ENCODE measurements around the gene PCDHB10. TPM values are rescaled to one million over a fixed set of nuclear protein-coding genes. Genes with fewer than 3 reads are reported as not detected.
A peak's percentile ranks its signal among the peaks of the same experiment; 100 is the strongest.
"Not testable (repeated sequence)": the region's sequence is repeated elsewhere in the genome, so short reads cannot be mapped to it uniquely, and the experiment has no call there.

PCDHB10 gene
- polyA plus RNA-seq, 3 donors = 4.8 to 7.5 (median 6.8) TPM

- DNase-seq (ENCODE audit: extremely low read depth in 1 of 11, low read depth in 9 of 11, low spot score in 4 of 11) = not testable (repeated sequence)
Measured at GRCh38 chr5:141179876-141180275, 12.3 kb upstream of the PCDHB10 start.

GRCh38 chr5:141180313-141180712, 11.8 kb upstream of the PCDHB10 start:
- no peak for DNase-seq (ENCODE audit: extremely low read depth in 1 of 11, low read depth in 9 of 11, low spot score in 4 of 11)

- peak in 3 of 11 donors; percentile 20 to 40 (median 29) for DNase-seq (ENCODE audit: extremely low read depth in 1 of 11, low read depth in 9 of 11, low spot score in 4 of 11)
Measured at GRCh38 chr5:141182248-141182647, 9.9 kb upstream of the PCDHB10 start, which contains the start of gene PCDHB16. Gene PCDHB16, plus strand, starts transcription at chr5:141182387. Its CDS starts 173 bp downstream, at chr5:141182560.

- not testable (repeated sequence) for DNase-seq (ENCODE audit: extremely low read depth in 1 of 11, low read depth in 9 of 11, low spot score in 4 of 11)
Measured at GRCh38 chr5:141184117-141184855, 7.9 kb upstream of the PCDHB10 start.

- no peak for DNase-seq (ENCODE audit: extremely low read depth in 1 of 11, low read depth in 9 of 11, low spot score in 4 of 11)
Measured at GRCh38 chr5:141186897-141187512, 5.1 kb upstream of the PCDHB10 start, which contains the start of gene PCDHB9. Gene PCDHB9, plus strand, starts transcription at chr5:141187161. Its CDS starts 158 bp downstream, at chr5:141187319.

GRCh38 chr5:141188682-141189081, 3.5 kb upstream of the PCDHB10 start:
- DNase-seq (ENCODE audit: extremely low read depth in 1 of 11, low read depth in 9 of 11, low spot score in 4 of 11) = not testable (repeated sequence)

GRCh38 chr5:141189131-141189530, 3.0 kb upstream of the PCDHB10 start:
- not testable (repeated sequence) for DNase-seq (ENCODE audit: extremely low read depth in 1 of 11, low read depth in 9 of 11, low spot score in 4 of 11)

GRCh38 chr5:141194332-141194731, 2.2 kb downstream of the PCDHB10 start:
- DNase-seq (ENCODE audit: extremely low read depth in 1 of 11, low read depth in 9 of 11, low spot score in 4 of 11) = not testable (repeated sequence)

GRCh38 chr5:141196363-141196762, 4.2 kb downstream of the PCDHB10 start:
- no peak for DNase-seq (ENCODE audit: extremely low read depth in 1 of 11, low read depth in 9 of 11, low spot score in 4 of 11)

- DNase-seq (ENCODE audit: extremely low read depth in 1 of 11, low read depth in 9 of 11, low spot score in 4 of 11) = no peak
Measured at GRCh38 chr5:141199359-141200235, 7.4 kb downstream of the PCDHB10 start, which contains the start of gene PCDHB11. Gene PCDHB11, plus strand, starts transcription at chr5:141199627. Its CDS starts 148 bp downstream, at chr5:141199775.

- DNase-seq (ENCODE audit: extremely low read depth in 1 of 11, low read depth in 9 of 11, low spot score in 4 of 11) = not testable (repeated sequence)
Measured at GRCh38 chr5:141201126-141201525, 9.0 kb downstream of the PCDHB10 start.

- DNase-seq (ENCODE audit: extremely low read depth in 1 of 11, low read depth in 9 of 11, low spot score in 4 of 11) = not testable (repeated sequence)
Measured at GRCh38 chr5:141201646-141202045, 9.5 kb downstream of the PCDHB10 start.

- peak in 1 of 11 donors; percentile 18 for DNase-seq (ENCODE audit: extremely low read depth in 1 of 11, low read depth in 9 of 11, low spot score in 4 of 11)
Measured at GRCh38 chr5:141208478-141208877, 16.3 kb downstream of the PCDHB10 start, which contains the start of gene PCDHB12. Gene PCDHB12, plus strand, starts transcription at chr5:141208719. Its CDS starts 189 bp downstream, at chr5:141208908.

GRCh38 chr5:141210281-141210680, 18.1 kb downstream of the PCDHB10 start:
- DNase-seq (ENCODE audit: extremely low read depth in 1 of 11, low read depth in 9 of 11, low spot score in 4 of 11) = not testable (repeated sequence)

GRCh38 chr5:141210849-141211248, 18.7 kb downstream of the PCDHB10 start:
- not testable (repeated sequence) for DNase-seq (ENCODE audit: extremely low read depth in 1 of 11, low read depth in 9 of 11, low spot score in 4 of 11)

GRCh38 chr5:141213656-141214339, 21.6 kb downstream of the PCDHB10 start, which contains the start of gene PCDHB13:
Gene PCDHB13, plus strand, starts transcription at chr5:141213919. Its CDS starts 205 bp downstream, at chr5:141214124.
- DNase-seq (ENCODE audit: extremely low read depth in 1 of 11, low read depth in 9 of 11, low spot score in 4 of 11) = not testable (repeated sequence)

- not testable (repeated sequence) for DNase-seq (ENCODE audit: extremely low read depth in 1 of 11, low read depth in 9 of 11, low spot score in 4 of 11)
Measured at GRCh38 chr5:141214583-141214982, 22.4 kb downstream of the PCDHB10 start.

GRCh38 chr5:141215504-141215903, 23.4 kb downstream of the PCDHB10 start:
- DNase-seq (ENCODE audit: extremely low read depth in 1 of 11, low read depth in 9 of 11, low spot score in 4 of 11) = not testable (repeated sequence)
